ENCODE results near the gene IKZF1.
"Not testable (repeated sequence)": the region's sequence is repeated elsewhere in the genome, so short reads cannot be mapped to it uniquely, and the experiment has no call there.

IKZF1 gene

GRCh38 chr7:50335795-50336754 lies 31.6 kb downstream of the IKZF1 start:
- DNase-seq, result no peak

- DNase-seq, result no peak
Observed at GRCh38 chr7:50336894-50337703, 32.6 kb downstream of the IKZF1 start.

- not testable (repeated sequence) for DNase-seq
Observed at GRCh38 chr7:50339472-50339871, 35.0 kb downstream of the IKZF1 start.

- no peak for DNase-seq
Observed at GRCh38 chr7:50339990-50340500, 35.5 kb downstream of the IKZF1 start.

- no peak for DNase-seq
Observed at GRCh38 chr7:50341724-50342123, 37.2 kb downstream of the IKZF1 start.

GRCh38 chr7:50342616-50343114 lies 38.1 kb downstream of the IKZF1 start:
- DNase-seq, result no peak

- DNase-seq, result no peak
Observed at GRCh38 chr7:50346545-50347497, 42.3 kb downstream of the IKZF1 start.

GRCh38 chr7:50347693-50348092 lies 43.2 kb downstream of the IKZF1 start:
- no peak for DNase-seq

GRCh38 chr7:50348469-50349162 lies 44.1 kb downstream of the IKZF1 start:
- DNase-seq, result no peak

GRCh38 chr7:50349399-50349798 lies 44.9 kb downstream of the IKZF1 start:
- DNase-seq, result no peak

GRCh38 chr7:50349963-50350944 lies 45.7 kb downstream of the IKZF1 start:
- DNase-seq, result no peak

- no peak for DNase-seq
Observed at GRCh38 chr7:50351267-50351666, 46.8 kb downstream of the IKZF1 start.

GRCh38 chr7:50352282-50352681 lies 47.8 kb downstream of the IKZF1 start:
- DNase-seq, result no peak

GRCh38 chr7:50352751-50353150 lies 48.2 kb downstream of the IKZF1 start:
- DNase-seq, result no peak

GRCh38 chr7:50353201-50353600 lies 48.7 kb downstream of the IKZF1 start:
- DNase-seq, result no peak

- DNase-seq, result no peak
Observed at GRCh38 chr7:50353894-50354595, 49.5 kb downstream of the IKZF1 start.

GRCh38 chr7:50355817-50356178 lies 51.3 kb downstream of the IKZF1 start:
- no peak for DNase-seq

GRCh38 chr7:50356212-50356944 lies 51.9 kb downstream of the IKZF1 start:
- no peak for DNase-seq

- DNase-seq, result no peak
Observed at GRCh38 chr7:50356945-50357268, 52.4 kb downstream of the IKZF1 start.
